SK-N-SH treated with all-trans-retinoic acid at 6 μM for 48 hours (cell line): ENCODE measurements around the gene VSTM4.

Experiments used
- ATAC-seq: fragments of 200-7000 bp; cut with Tn5 transposase; 3 replicates; pipeline ENCODE4 v1.9.1; 2020; ENCODE audit warnings: mild to moderate bottlenecking, moderate library complexity
- ARNTL ChIP-seq: fragments of 450-650 bp; formaldehyde crosslinking; IDR thresholded peaks from 2 replicates; pipeline ENCODE4 v1.5.0; 2020; ENCODE audit warnings: low read depth, mild to moderate bottlenecking, moderate library complexity, borderline replicate concordance
- BACH2 ChIP-seq: fragments of 250-450 bp; sonication (Bioruptor Pico); IDR thresholded peaks from 2 replicates; pipeline ENCODE4 v1.9.0; 2021; ENCODE audit warnings: mild to moderate bottlenecking, borderline replicate concordance
- CREB5 ChIP-seq: fragments of 250-450 bp; sonication (Bioruptor Pico); IDR thresholded peaks from 2 replicates; pipeline ENCODE4 v1.5.1; 2020; ENCODE audit warnings: low read depth, mild to moderate bottlenecking, moderate library complexity
- CSDC2 ChIP-seq: fragments of 250-450 bp; sonication (Bioruptor Pico); IDR thresholded peaks from 2 replicates; pipeline ENCODE4 v1.5.0; 2020; ENCODE audit warnings: mild to moderate bottlenecking, moderate library complexity
- CSRNP3 ChIP-seq: fragments of 250-450 bp; sonication (Bioruptor Pico); IDR thresholded peaks from 2 replicates; pipeline ENCODE4 v1.5.1; 2021; ENCODE audit warnings: mild to moderate bottlenecking, moderate library complexity
- ESRRG ChIP-seq: fragments of 250-450 bp; sonication (Bioruptor Pico); IDR thresholded peaks from 2 replicates; pipeline ENCODE4 v1.6.1; 2021; ENCODE audit warnings: mild to moderate bottlenecking
- GLIS3 ChIP-seq: fragments of 250-450 bp; sonication (Bioruptor Pico); IDR thresholded peaks from 2 replicates; pipeline ENCODE4 v1.5.0; 2020; ENCODE audit warnings: mild to moderate bottlenecking, moderate library complexity
- ISL1 ChIP-seq: fragments of 250-450 bp; sonication (Bioruptor Pico); IDR thresholded peaks from 2 replicates; pipeline ENCODE4 v2.1.2; 2022; ENCODE audit warnings: mild to moderate bottlenecking, moderate library complexity
- OSR1 ChIP-seq: fragments of 250-450 bp; sonication (Bioruptor Pico); IDR thresholded peaks from 2 replicates; pipeline ENCODE4 v1.8.0; 2022; ENCODE audit warnings: moderate library complexity, mild to moderate bottlenecking, inconsistent platforms
- PATZ1 ChIP-seq: fragments of 250-450 bp; sonication (Bioruptor Pico); IDR thresholded peaks from 2 replicates; pipeline ENCODE4 v1.8.0; 2020; ENCODE audit warnings: mild to moderate bottlenecking, moderate library complexity, borderline replicate concordance
- POU6F1 ChIP-seq: fragments of 250-450 bp; sonication (Bioruptor Pico); IDR thresholded peaks from 2 replicates; pipeline ENCODE4 v1.8.0; 2021; ENCODE audit warnings: low read depth, mild to moderate bottlenecking, moderate library complexity, borderline replicate concordance
- PPARA ChIP-seq: fragments of 250-450 bp; sonication (Bioruptor Pico); IDR thresholded peaks from 2 replicates; pipeline ENCODE4 v1.5.0; 2020; ENCODE audit warnings: mild to moderate bottlenecking, borderline replicate concordance
- TCF4 ChIP-seq: fragments of 250-450 bp; sonication (Bioruptor Pico); IDR thresholded peaks from 2 replicates; pipeline ENCODE4 v1.8.0; 2021; ENCODE audit warnings: mild to moderate bottlenecking, moderate library complexity, borderline replicate concordance
- TOX ChIP-seq: fragments of 250-450 bp; sonication (Bioruptor Pico); IDR thresholded peaks from 2 replicates; pipeline ENCODE4 v1.8.0; 2021; ENCODE audit warnings: mild to moderate bottlenecking, moderate library complexity, borderline replicate concordance
- TSHZ2 ChIP-seq: fragments of 250-450 bp; sonication (Bioruptor Pico); IDR thresholded peaks from 2 replicates; pipeline ENCODE4 v1.5.0; 2020; ENCODE audit warnings: mild to moderate bottlenecking, moderate library complexity
- ZC3H10 ChIP-seq: fragments of 250-450 bp; sonication (Bioruptor Pico); IDR thresholded peaks from 2 replicates; pipeline ENCODE4 v1.5.1; 2021; ENCODE audit warnings: mild to moderate bottlenecking, moderate library complexity
- ZFP3 ChIP-seq: fragments of 250-450 bp; sonication (Bioruptor Pico); IDR thresholded peaks from 2 replicates; pipeline ENCODE4 v1.5.0; 2020; ENCODE audit warnings: mild to moderate bottlenecking, moderate library complexity
- ZFP30 ChIP-seq: fragments of 450-650 bp; formaldehyde crosslinking; IDR thresholded peaks from 2 replicates; pipeline ENCODE4 v1.5.0; 2022; ENCODE audit warnings: mild to moderate bottlenecking, moderate library complexity
- ZNF565 ChIP-seq: fragments of 450-650 bp; formaldehyde crosslinking; conservative IDR thresholded peaks from 2 replicates; pipeline ENCODE4 v1.5.0; 2020; ENCODE audit warnings: low read depth, mild to moderate bottlenecking, moderate library complexity
- ZNF70 ChIP-seq: fragments of 450-650 bp; formaldehyde crosslinking; IDR thresholded peaks from 2 replicates; pipeline ENCODE4 v1.5.0; 2020; ENCODE audit warnings: mild to moderate bottlenecking, moderate library complexity
- ZNF8 ChIP-seq: fragments of 450-650 bp; formaldehyde crosslinking; IDR thresholded peaks from 2 replicates; pipeline ENCODE4 v1.5.0; 2020; ENCODE audit warnings: mild to moderate bottlenecking, moderate library complexity

The VSTM4 gene

GRCh38 chr10:49066944-49067730 is 48.2 kb downstream of the VSTM4 start:
- no peak for TF ChIP-seq TCF4 (CRISPR knock-in tag)
- TF ChIP-seq ARNTL (CRISPR knock-in tag): no peak
- no peak for TF ChIP-seq GLIS3
- no peak for TF ChIP-seq ZNF8 (CRISPR knock-in tag)
- no peak for TF ChIP-seq TSHZ2 (CRISPR knock-in tag)
- TF ChIP-seq OSR1 (CRISPR knock-in tag): no peak
- no peak for TF ChIP-seq ZNF70 (CRISPR knock-in tag)
- TF ChIP-seq POU6F1 (CRISPR knock-in tag): no peak
- ATAC-seq: no peak

GRCh38 chr10:49062229-49062628 is 53.1 kb downstream of the VSTM4 start:
- TF ChIP-seq ZFP3 (CRISPR knock-in tag) (no peak), ZNF8 (CRISPR knock-in tag) (no peak), TCF4 (CRISPR knock-in tag) (no peak), POU6F1 (CRISPR knock-in tag) (no peak), PPARA (CRISPR knock-in tag) (no peak), ZFP30 (CRISPR knock-in tag) (no peak), TOX (CRISPR knock-in tag) (no peak), ZC3H10 (CRISPR knock-in tag) (no peak), CSDC2 (CRISPR knock-in tag) (no peak), CREB5 (CRISPR knock-in tag) (no peak), BACH2 (CRISPR knock-in tag) (no peak), PATZ1 (no peak), OSR1 (CRISPR knock-in tag) (no peak), ESRRG (no peak), ISL1 (CRISPR knock-in tag) (no peak), ZNF70 (CRISPR knock-in tag) (no peak), ARNTL (CRISPR knock-in tag) (no peak), CSRNP3 (no peak), ZNF565 (no peak)
- TF ChIP-seq, all 23 proteins: peak for 0

More at GRCh38 chr10:49062229-49062628, 53.1 kb downstream of the VSTM4 start:
- ATAC-seq: no peak
